Astrocyte (in vitro differentiated cells and primary cell): ENCODE results near the gene HACD1. TPM values are rescaled to one million over a fixed set of nuclear protein-coding genes. Genes with fewer than 3 reads are reported as not detected.
A peak's percentile ranks its signal among the peaks of the same experiment; 100 is the strongest.

ENCODE experiments used
- DNase-seq: peaks from one replicate; pipeline ENCODE4 v3.0.0-alpha.2; 2010; ENCODE audit warnings: low read depth
- FAIRE-seq: peaks from 2 replicates; lab custom pipeline; 2011; peaks lifted over from hg19 to GRCh38; lab: Jason Lieb, UNC
- H2AFZ ChIP-seq: 2 replicates; pipeline ENCODE4 v1.6.0; 2012; ENCODE audit warnings: low read depth, low read length, inconsistent platforms
- H3K27ac ChIP-seq: 2 replicates; pipeline ENCODE4 v1.5.1; 2011; ENCODE audit warnings: low read depth, low read length, inconsistent platforms
- H3K27me3 ChIP-seq: 2 replicates; pipeline ENCODE4 v1.6.0; 2011; ENCODE audit warnings: low read length, inconsistent platforms; ENCODE audit not compliant: insufficient read depth
- H3K36me3 ChIP-seq: 2 replicates; pipeline ENCODE4 v1.5.1; 2011; ENCODE audit warnings: low read length, inconsistent platforms; ENCODE audit not compliant: insufficient read depth
- H3K4me1 ChIP-seq: 2 replicates; pipeline ENCODE4 v1.5.1; 2011; ENCODE audit warnings: low read length, inconsistent platforms; ENCODE audit not compliant: insufficient read depth
- H3K4me2 ChIP-seq: 2 replicates; pipeline ENCODE4 v1.6.0; 2012; ENCODE audit warnings: low read length, inconsistent platforms
- H3K4me3 ChIP-seq: 2 replicates; pipeline ENCODE4 v1.5.1; 2011; ENCODE audit warnings: low read depth, mild to moderate bottlenecking, low read length, inconsistent platforms; ENCODE audit not compliant: insufficient read depth
- H3K79me2 ChIP-seq: 2 replicates; pipeline ENCODE4 v1.6.0; 2012; ENCODE audit warnings: mild to moderate bottlenecking, low read length, inconsistent platforms; ENCODE audit not compliant: insufficient read depth
- H3K9ac ChIP-seq: 2 replicates; pipeline ENCODE4 v1.6.0; 2012; ENCODE audit warnings: mild to moderate bottlenecking, low read length, inconsistent platforms
- H3K9me3 ChIP-seq: 2 replicates; pipeline ENCODE4 v1.5.1; 2012; ENCODE audit warnings: low read depth, mild to moderate bottlenecking, low read length, inconsistent platforms; ENCODE audit not compliant: insufficient read depth
- H4K20me1 ChIP-seq: 2 replicates; pipeline ENCODE4 v1.6.0; 2012; ENCODE audit warnings: low read length, inconsistent platforms; ENCODE audit not compliant: insufficient read depth
- H3K27ac Mint-ChIP-seq: one replicate; pipeline ENCODE4 v1.8.0; 2021; ENCODE audit warnings: mild to moderate bottlenecking, mixed read lengths; ENCODE audit not compliant: unreplicated experiment
- H3K27me3 Mint-ChIP-seq: one replicate; pipeline ENCODE4 v1.8.0; 2021; ENCODE audit warnings: low read depth, mixed read lengths; ENCODE audit not compliant: unreplicated experiment
- H3K36me3 Mint-ChIP-seq: one replicate; pipeline ENCODE4 v1.8.0; 2021; ENCODE audit warnings: low read depth, mixed read lengths; ENCODE audit not compliant: unreplicated experiment
- H3K4me1 Mint-ChIP-seq: one replicate; pipeline ENCODE4 v1.8.0; 2021; ENCODE audit warnings: low read depth, mixed read lengths; ENCODE audit not compliant: unreplicated experiment
- H3K4me3 Mint-ChIP-seq: one replicate; pipeline ENCODE4 v1.8.0; 2021; ENCODE audit warnings: mild to moderate bottlenecking, moderate library complexity, mixed read lengths; ENCODE audit not compliant: unreplicated experiment
- H3K9me3 Mint-ChIP-seq: one replicate; pipeline ENCODE4 v1.8.0; 2021; ENCODE audit warnings: mild to moderate bottlenecking, mixed read lengths; ENCODE audit not compliant: unreplicated experiment
- EZH2 ChIP-seq: IDR thresholded peaks from 2 replicates; pipeline ENCODE4 v1.6.1; 2012; ENCODE audit warnings: mild to moderate bottlenecking, low read length, inconsistent platforms; ENCODE audit not compliant: insufficient read depth
- total RNA-seq: library from RNA; stranded (reverse); gene quantifications from 2 replicates; pipeline ENCODE4 v1.2.1, GENCODE V29; 2021
- TF ChIP-seq, protein P1 (sequence below): IDR thresholded peaks from 2 replicates; pipeline ENCODE4 v1.5.1; 2011; ENCODE audit warnings: low read depth, mild to moderate bottlenecking, inconsistent platforms, low read length, moderate library complexity; ENCODE audit not compliant: insufficient read depth

The HACD1 gene
- total RNA-seq, 1 donor from 2014 or later: 87.7 TPM

GRCh38 chr10:17547060-17547459 lies 70.1 kb downstream of the HACD1 start:
- DNase-seq (peak; percentile 81), FAIRE-seq (no peak)
- Histone ChIP-seq H4K20me1 (no peaks in the 10 kb centered on the region), H3K9ac (no peak overlapping the region), H3K36me3 (no peaks in the 10 kb centered on the region), H3K4me1 (no peaks in the 10 kb centered on the region), H3K79me2 (no peaks in the 10 kb centered on the region), H3K4me2 (no peak overlapping the region), H3K27me3 (no peaks in the 10 kb centered on the region), H2AFZ (no peak overlapping the region), H3K4me3 (no peak overlapping the region), H3K27ac (no peak overlapping the region), H3K9me3 (no peaks in the 10 kb centered on the region)
- peaks cover 5% of the 10 kb centered on the region for H3K9me3 Mint-ChIP-seq
- H3K27me3 Mint-ChIP-seq: peaks cover 6% of the 10 kb centered on the region
- H3K4me3 Mint-ChIP-seq: no peak overlapping the region
- no peaks in the 10 kb centered on the region for H3K36me3 Mint-ChIP-seq
- TF ChIP-seq, protein P1, sequence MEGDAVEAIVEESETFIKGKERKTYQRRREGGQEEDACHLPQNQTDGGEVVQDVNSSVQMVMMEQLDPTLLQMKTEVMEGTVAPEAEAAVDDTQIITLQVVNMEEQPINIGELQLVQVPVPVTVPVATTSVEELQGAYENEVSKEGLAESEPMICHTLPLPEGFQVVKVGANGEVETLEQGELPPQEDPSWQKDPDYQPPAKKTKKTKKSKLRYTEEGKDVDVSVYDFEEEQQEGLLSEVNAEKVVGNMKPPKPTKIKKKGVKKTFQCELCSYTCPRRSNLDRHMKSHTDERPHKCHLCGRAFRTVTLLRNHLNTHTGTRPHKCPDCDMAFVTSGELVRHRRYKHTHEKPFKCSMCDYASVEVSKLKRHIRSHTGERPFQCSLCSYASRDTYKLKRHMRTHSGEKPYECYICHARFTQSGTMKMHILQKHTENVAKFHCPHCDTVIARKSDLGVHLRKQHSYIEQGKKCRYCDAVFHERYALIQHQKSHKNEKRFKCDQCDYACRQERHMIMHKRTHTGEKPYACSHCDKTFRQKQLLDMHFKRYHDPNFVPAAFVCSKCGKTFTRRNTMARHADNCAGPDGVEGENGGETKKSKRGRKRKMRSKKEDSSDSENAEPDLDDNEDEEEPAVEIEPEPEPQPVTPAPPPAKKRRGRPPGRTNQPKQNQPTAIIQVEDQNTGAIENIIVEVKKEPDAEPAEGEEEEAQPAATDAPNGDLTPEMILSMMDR: no peak
- TF ChIP-seq EZH2: no peak
- H3K4me1 Mint-ChIP-seq: peaks cover 8% of the 10 kb centered on the region
- H3K27ac Mint-ChIP-seq: no peak overlapping the region

GRCh38 chr10:17544465-17544864 lies 72.7 kb downstream of the HACD1 start:
- Histone ChIP-seq H3K79me2 (no peaks in the 10 kb centered on the region), H2AFZ (no peak overlapping the region), H3K9me3 (no peaks in the 10 kb centered on the region), H3K4me2 (no peak overlapping the region), H3K4me3 (no peak overlapping the region), H3K9ac (no peak overlapping the region), H3K27me3 (no peaks in the 10 kb centered on the region), H3K4me1 (no peaks in the 10 kb centered on the region), H3K27ac (no peak overlapping the region), H3K36me3 (no peaks in the 10 kb centered on the region), H4K20me1 (no peaks in the 10 kb centered on the region)
- Mint-ChIP-seq H3K4me3 (no peak overlapping the region), H3K9me3 (peaks cover 5% of the 10 kb centered on the region), H3K27me3 (peaks cover 5% of the 10 kb centered on the region), H3K27ac (no peak overlapping the region), H3K36me3 (no peaks in the 10 kb centered on the region), H3K4me1 (peaks cover 2% of the 10 kb centered on the region)
- DNase-seq (no peak), FAIRE-seq (no peak)
- no peak for TF ChIP-seq EZH2
- TF ChIP-seq, protein P1: no peak

Other genes with a start within 250 kb of the HACD1 start
- 0.12 TPM in 1 of 2 replicates, not detected in the other for gene ST8SIA6, start 162.8 kb downstream of the HACD1 start, total RNA-seq
- gene STAM, start 26.8 kb upstream of the HACD1 start, total RNA-seq: 43.0 and 43.4 TPM in 2 replicates
- 0.14 and 0.43 TPM in 2 replicates for gene TMEM236, start 134.8 kb upstream of the HACD1 start, total RNA-seq
- gene MRC1, start 192.0 kb upstream of the HACD1 start, total RNA-seq: 0.05 and 0.07 TPM in 2 replicates